Measurements from ENCODE around the gene UNC5B.

- TF ChIP-seq POLR2A (IDR thresholded peaks at IDR 0.05; ENCODE audit: low read depth, low read length) (no peak), TAF1 (IDR thresholded peaks at IDR 0.05; ENCODE audit: low read depth, low read length) (no peak), POLR2AphosphoS5 (IDR thresholded peaks at IDR 0.05; ENCODE audit: low read depth, low read length) (no peak), POU2F2 (IDR thresholded peaks at IDR 0.05; ENCODE audit: low read depth, low read length) (no peak), PAX5 (IDR thresholded peaks at IDR 0.05; ENCODE audit: insufficient read depth, low read length, severe bottlenecking) (no peak), SPI1 (IDR thresholded peaks at IDR 0.05; ENCODE audit: low read depth, low read length) (no peak)
These were observed 4.0 kb downstream of the UNC5B start for GRCh38 chr10:71216363-71216695.
